B cell (primary cell): Measurements from ENCODE around the gene DRD3. TPM values are rescaled to one million over a fixed set of nuclear protein-coding genes. Genes with fewer than 3 reads are reported as not detected.

Source experiments
- ATAC-seq: fragments of 200-7000 bp; cut with Tn5 transposase; one replicate; pipeline ENCODE4 v1.10.0; 2021; ENCODE audit warnings: low read depth, mild to moderate bottlenecking, moderate number of reproducible peaks, moderate library complexity
- CTCF ChIA-PET: fragments of 350-600 bp; sonication (Branson Sonifier 250); formaldehyde crosslinking; loops from one replicate; lab custom pipeline; 2021; ENCODE audit warnings: antibody characterized with exemption, inconsistent platforms; lab: Charles Lee
- POLR2A ChIA-PET: fragments of 350-600 bp; sonication (Branson Sonifier 250); formaldehyde crosslinking; loops from one replicate; lab custom pipeline; 2021; ENCODE audit warnings: antibody characterized with exemption; lab: Charles Lee
- DNase-seq: peaks from one replicate; pipeline ENCODE4 v3.0.0; 2013
- H2AFZ ChIP-seq: 2 replicates; pipeline ENCODE4 v1.6.1; 2012; ENCODE audit warnings: mild to moderate bottlenecking, low read depth, low read length; ENCODE audit not compliant: insufficient read depth, poor library complexity, severe bottlenecking
- H3K27ac ChIP-seq, 2 donors: 1 replicate in 1 of 2; 2 replicates in 1 of 2; pipeline ENCODE4 v1.5.1; 2012 to 2013; ENCODE audit warnings: low read length in 2 of 2, mild to moderate bottlenecking in 2 of 2, moderate library complexity in 1 of 2
- H3K27me3 ChIP-seq, 4 experiments: fragments of 200-600 bp in 1 of 4; sonication (generic) in 1 of 4; replicated peaks in 1 of 4; 1 replicate in 2 of 4; 2 replicates in 2 of 4; pipeline versions ENCODE4 v1.6.1 to v1.7.0; 2013 to 2016; ENCODE audit warnings: low read length in 3 of 4, mild to moderate bottlenecking in 2 of 4, mixed read lengths in 1 of 4, moderate library complexity in 1 of 4; ENCODE audit not compliant: insufficient read depth in 4 of 4, control insufficient read depth in 3 of 4; ENCODE audit errors: control extremely low read depth in 1 of 4
- H3K36me3 ChIP-seq, 2 experiments: replicated peaks in 1 of 2; 1 replicate in 1 of 2; 2 replicates in 1 of 2; pipeline versions ENCODE4 v1.6.1 to v1.7.1; 2013; ENCODE audit warnings: low read length in 1 of 2; ENCODE audit not compliant: insufficient read depth in 2 of 2, control insufficient read depth in 1 of 2; ENCODE audit errors: control extremely low read depth in 1 of 2, extremely low read depth in 1 of 2
- H3K4me1 ChIP-seq, 2 donors: fragments of 200-600 bp in 1 of 2; sonication (generic) in 1 of 2; 1 replicate in 1 of 2; 2 replicates in 1 of 2; pipeline versions ENCODE4 v1.5.1 to v1.6.1; 2013 to 2017; ENCODE audit warnings: low read length in 2 of 2; ENCODE audit not compliant: control insufficient read depth in 2 of 2, insufficient read depth in 2 of 2
- H3K4me2 ChIP-seq: replicated peaks from 2 replicates; pipeline ENCODE3; 2012; ENCODE audit warnings: mild to moderate bottlenecking, low read depth, low read length; ENCODE audit not compliant: poor library complexity, severe bottlenecking
- H3K4me3 ChIP-seq, 5 experiments: fragments of 200-600 bp in 1 of 5; sonication (generic) in 1 of 5; 1 replicate in 3 of 5; 2 replicates in 2 of 5; pipeline versions ENCODE4 v1.5.1 to v1.7.0; 2011 to 2016; ENCODE audit warnings: low read length in 4 of 5, mild to moderate bottlenecking in 4 of 5, low read depth in 2 of 5, control low read depth in 1 of 5, moderate library complexity in 1 of 5; ENCODE audit not compliant: insufficient read depth in 1 of 5; ENCODE audit errors: control extremely low read depth in 1 of 5, extremely low read depth in 1 of 5
- H3K79me2 ChIP-seq: fragments of 200-600 bp; sonication (generic); one replicate; pipeline ENCODE4 v1.6.0; 2016; ENCODE audit warnings: low read length; ENCODE audit not compliant: control insufficient read depth, insufficient read depth
- H3K9ac ChIP-seq: fragments of 200-600 bp; sonication (generic); 2 replicates; pipeline ENCODE4 v1.6.1; 2017; ENCODE audit warnings: mild to moderate bottlenecking, low read length, moderate library complexity
- H3K9me3 ChIP-seq, 3 donors: one replicate each; pipeline versions ENCODE4 v1.6.1 to v1.7.1; 2013; ENCODE audit warnings: low read length in 2 of 3; ENCODE audit not compliant: control insufficient read depth in 2 of 3, insufficient read depth in 1 of 3; ENCODE audit errors: control extremely low read depth in 1 of 3
- H4K20me1 ChIP-seq: 2 replicates; pipeline ENCODE4 v1.6.0; 2012; ENCODE audit warnings: mild to moderate bottlenecking, low read length; ENCODE audit not compliant: insufficient read depth, control insufficient read depth, poor library complexity, severe bottlenecking
- H3K27ac Mint-ChIP-seq: one replicate; pipeline ENCODE4 v1.8.0; 2021; ENCODE audit warnings: mixed read lengths
- H3K27me3 Mint-ChIP-seq: one replicate; pipeline ENCODE4 v1.8.0; 2021; ENCODE audit warnings: mixed read lengths
- H3K4me1 Mint-ChIP-seq: one replicate; pipeline ENCODE4 v1.8.0; 2021; ENCODE audit warnings: mixed read lengths
- H3K4me3 Mint-ChIP-seq: one replicate; pipeline ENCODE4 v1.8.0; 2021; ENCODE audit warnings: mixed read lengths
- H3K9me3 Mint-ChIP-seq: one replicate; pipeline ENCODE4 v1.8.0; 2022; ENCODE audit warnings: mixed read lengths; ENCODE audit not compliant: insufficient read depth
- EZH2 ChIP-seq: IDR thresholded peaks from 2 replicates; pipeline ENCODE4 v1.6.1; 2012; ENCODE audit warnings: borderline replicate concordance, low read depth, mild to moderate bottlenecking, moderate library complexity, low read length; ENCODE audit not compliant: insufficient read depth, poor library complexity, severe bottlenecking
- WGBS: methylation state at CpG from one replicate; pipeline ENCODE4 v1.1.5; 2013; ENCODE audit warnings: missing lambda C conversion rate; ENCODE audit not compliant: insufficient coverage; 5-methylcytosine and 5-hydroxymethylcytosine counted together
- intact Hi-C: fragments of 100-400 bp; cut with micrococcal nuclease; formaldehyde crosslinking; loops from one replicate; pipeline ENCODE4 v1.10.0; 2022
- polyA plus RNA-seq: library from polyadenylated mRNA; depleted of rRNA; stranded (reverse); fragments of >200 nt; gene quantifications from 2 replicates; pipeline ENCODE4 v1.2.3, GENCODE V29; 2012
- total RNA-seq, 2 donors: library from RNA; stranded (reverse); fragments of 120-200 nt in 1 of 2; gene quantifications; 1 replicate in 1 of 2; 2 replicates in 1 of 2; pipeline versions ENCODE4 v1.2.3 to v1.2.4, GENCODE V29; 2013 to 2022
- TF ChIP-seq, protein P1 (sequence below): fragments of 200-600 bp; IDR thresholded peaks from one replicate; pipeline ENCODE4 v1.8.0; 2022; ENCODE audit warnings: antibody characterized with exemption, mild to moderate bottlenecking

DRD3 gene
- total and polyA plus RNA-seq, 2 donors (not counting 1 experiment from before 2014, with no cell fraction given), result not detected

DNA sequence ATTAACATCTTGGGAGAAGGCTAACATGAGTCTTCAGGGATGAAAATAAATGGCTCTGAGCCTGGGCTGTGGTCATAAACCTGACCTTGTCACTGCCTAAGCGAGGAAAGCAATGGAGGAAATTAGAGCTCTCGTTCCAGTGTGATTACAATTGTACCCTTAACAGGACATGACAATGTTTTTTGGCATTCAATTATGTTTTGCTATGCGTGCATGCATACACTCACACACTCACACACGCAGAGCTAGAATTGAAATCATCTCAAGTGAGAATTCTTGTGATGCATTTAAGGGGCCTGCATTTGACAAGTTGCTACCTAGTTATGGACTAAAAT lies 34.4 kb upstream of the DRD3 start:
- 0% methylated on average over 2 of the region's 4 CpGs for WGBS
- TF ChIP-seq, protein P1, sequence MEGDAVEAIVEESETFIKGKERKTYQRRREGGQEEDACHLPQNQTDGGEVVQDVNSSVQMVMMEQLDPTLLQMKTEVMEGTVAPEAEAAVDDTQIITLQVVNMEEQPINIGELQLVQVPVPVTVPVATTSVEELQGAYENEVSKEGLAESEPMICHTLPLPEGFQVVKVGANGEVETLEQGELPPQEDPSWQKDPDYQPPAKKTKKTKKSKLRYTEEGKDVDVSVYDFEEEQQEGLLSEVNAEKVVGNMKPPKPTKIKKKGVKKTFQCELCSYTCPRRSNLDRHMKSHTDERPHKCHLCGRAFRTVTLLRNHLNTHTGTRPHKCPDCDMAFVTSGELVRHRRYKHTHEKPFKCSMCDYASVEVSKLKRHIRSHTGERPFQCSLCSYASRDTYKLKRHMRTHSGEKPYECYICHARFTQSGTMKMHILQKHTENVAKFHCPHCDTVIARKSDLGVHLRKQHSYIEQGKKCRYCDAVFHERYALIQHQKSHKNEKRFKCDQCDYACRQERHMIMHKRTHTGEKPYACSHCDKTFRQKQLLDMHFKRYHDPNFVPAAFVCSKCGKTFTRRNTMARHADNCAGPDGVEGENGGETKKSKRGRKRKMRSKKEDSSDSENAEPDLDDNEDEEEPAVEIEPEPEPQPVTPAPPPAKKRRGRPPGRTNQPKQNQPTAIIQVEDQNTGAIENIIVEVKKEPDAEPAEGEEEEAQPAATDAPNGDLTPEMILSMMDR, result no peak
- no peak for TF ChIP-seq EZH2
- peaks cover 28% of the 10 kb centered on the region for H3K4me1 Mint-ChIP-seq
- peaks cover 60 to 67% of the 10 kb centered on the region in 2 donors for H3K4me1 ChIP-seq
- POLR2A ChIA-PET, result interaction anchor here (0.6 to 2.2 kb wide), 24 partner anchors 9 to 1881 kb away, joined by 3 to 40 read pairs (median 6); partner anchors contain the start of genes ATP6V1A, CD200R1, USF3 and ZNF80
- DNase-seq (no peak), ATAC-seq (no peak)
- peak overlapping the region; percentile 70 for H3K9ac ChIP-seq
- H4K20me1 ChIP-seq, result no peaks in the 10 kb centered on the region
- no peaks in the 10 kb centered on the region for H3K9me3 ChIP-seq
- H3K4me2 ChIP-seq, result peak overlapping the region; percentile 86
- peak overlapping the region; percentile 42 to 76 (median 69) for H3K4me3 ChIP-seq
- no peak overlapping the region for H3K27ac Mint-ChIP-seq
- H3K27me3 Mint-ChIP-seq, result no peaks in the 10 kb centered on the region
- H3K4me3 Mint-ChIP-seq, result no peak overlapping the region
- peak overlapping the region; percentile 40 for H2AFZ ChIP-seq
- H3K79me2 ChIP-seq, result peaks cover 20% of the 10 kb centered on the region
- no peaks in the 10 kb centered on the region for H3K9me3 Mint-ChIP-seq
- no peaks in the 10 kb centered on the region for H3K36me3 ChIP-seq
- CTCF ChIA-PET, result interaction anchor here (0.6 to 5.1 kb wide), 28 partner anchors 8 to 722 kb away, joined by 3 to 57 read pairs (median 5); partner anchors contain the start of genes ATP6V1A, DRD3, NAA50 and TIGIT
- peak overlapping the region; percentile 95 to 98 for H3K27ac ChIP-seq
- intact Hi-C loops, result loop anchor here (1.0 to 5.0 kb wide), 6 partner anchors 61 to 1569 kb away; partner anchors contain the start of genes SIDT1 and ZDHHC23
- H3K27me3 ChIP-seq, result no peaks in the 10 kb centered on the region

DNA sequence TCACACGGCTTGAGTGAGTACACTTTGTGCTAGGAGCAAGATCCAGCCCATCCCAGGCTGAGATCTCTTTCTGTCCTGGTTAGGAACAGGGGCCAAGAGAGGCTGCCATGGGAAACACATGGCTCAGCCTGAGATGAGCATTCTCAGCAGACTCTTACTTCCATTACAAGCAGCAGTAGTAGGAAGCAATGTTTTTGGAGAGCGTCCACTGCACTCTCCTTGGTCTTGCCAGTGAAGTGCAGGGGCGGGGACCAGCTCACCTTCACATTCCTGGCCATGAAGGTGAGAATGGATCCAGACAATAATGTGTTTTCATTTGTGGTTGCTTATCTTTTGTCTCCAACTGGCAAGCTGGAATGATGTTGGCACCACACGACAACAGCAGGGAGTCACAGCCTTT lies 33.8 kb upstream of the DRD3 start:
- Histone ChIP-seq H3K9ac (peak overlapping the region; percentile 70), H3K4me2 (peak overlapping the region; percentile 86), H3K36me3 (no peaks in the 10 kb centered on the region), H4K20me1 (no peaks in the 10 kb centered on the region), H2AFZ (peak overlapping the region; percentile 40), H3K9me3 (no peaks in the 10 kb centered on the region), H3K79me2 (peaks cover 16% of the 10 kb centered on the region), H3K27ac (peak overlapping the region; percentile 95 to 98), H3K27me3 (no peaks in the 10 kb centered on the region), H3K4me1 (peaks cover 57 to 67% of the 10 kb centered on the region in 2 donors), H3K4me3 (no peak overlapping the region)
- POLR2A ChIA-PET, result interaction anchor here (1.0 to 2.2 kb wide), 4 partner anchors 11 to 246 kb away, joined by 3 to 40 read pairs (median 4); no protein-coding TSS in a partner anchor
- Mint-ChIP-seq H3K9me3 (no peaks in the 10 kb centered on the region), H3K27me3 (no peaks in the 10 kb centered on the region), H3K27ac (no peak overlapping the region), H3K4me1 (peaks cover 32% of the 10 kb centered on the region), H3K4me3 (no peak overlapping the region)
- DNase-seq (no peak), ATAC-seq (no peak)
- intact Hi-C loops, result loop anchor here (1.0 to 5.0 kb wide), 6 partner anchors 60 to 1570 kb away; partner anchors contain the start of genes SIDT1 and ZDHHC23
- WGBS, result 88% methylated on average over 2 of the region's 4 CpGs
- TF ChIP-seq EZH2, result no peak
- TF ChIP-seq, protein P1, result no peak
- CTCF ChIA-PET, result interaction anchor here (0.7 to 5.1 kb wide), 11 partner anchors 11 to 207 kb away, joined by 3 to 57 read pairs (median 8); partner anchors contain the start of gene TIGIT
